ENCODE measurements around the gene CHRM1. TPM values are rescaled to one million over a fixed set of nuclear protein-coding genes. Genes with fewer than 3 reads are reported as not detected.

The CHRM1 gene
- total RNA-seq, 1 donor from 2014 or later: 0.10 TPM

- DNase-seq: no peak
Measured at GRCh38 chr11:62925745-62926679, 4.8 kb upstream of the CHRM1 start.

GRCh38 chr11:62925308-62925707 lies 4.1 kb upstream of the CHRM1 start:
- DNase-seq: no peak

DNA sequence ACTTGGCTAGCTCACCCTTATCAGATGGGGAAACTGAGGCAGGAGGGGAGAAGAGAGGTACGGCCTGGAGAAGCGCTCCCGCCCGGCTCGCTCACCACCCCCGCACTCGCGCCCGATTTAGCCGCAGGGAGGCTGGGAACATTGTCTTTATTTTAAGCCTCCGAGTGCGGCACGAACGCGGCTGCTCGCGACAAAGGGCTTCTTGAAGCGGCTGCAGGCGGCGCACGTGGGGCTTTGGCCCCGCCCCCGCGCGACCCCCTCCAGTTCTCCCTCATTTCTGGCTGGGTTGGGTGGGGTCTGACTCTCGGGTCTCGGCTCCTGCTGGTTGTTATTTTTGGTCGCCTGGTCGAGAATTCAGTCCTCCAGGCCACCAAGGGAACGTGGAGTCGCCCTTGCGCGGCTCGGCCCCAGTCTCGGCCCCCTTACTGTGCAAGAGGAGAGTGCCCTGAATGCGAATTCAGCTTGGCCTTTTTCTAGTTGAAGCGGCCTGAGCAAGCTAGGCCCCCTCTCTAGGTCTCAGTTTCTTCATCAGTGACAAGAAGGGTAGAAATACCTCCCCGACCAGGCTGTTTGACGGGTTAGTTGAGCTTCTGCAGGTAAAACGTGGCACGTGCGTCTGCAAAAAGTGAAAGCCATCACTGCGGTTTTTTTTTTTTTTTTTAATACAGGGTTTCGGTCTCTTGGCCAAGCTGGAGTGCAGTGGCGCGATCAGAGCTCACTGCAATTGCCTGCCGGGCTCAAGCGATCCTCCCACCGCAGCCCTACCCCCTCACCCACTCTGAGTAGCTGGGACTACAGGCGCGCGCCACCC lies 2.6 kb upstream of the CHRM1 start:
- DNase-seq: peak; percentile 66

GRCh38 chr11:62922653-62923431 lies 1.7 kb upstream of the CHRM1 start:
- no peak for DNase-seq

GRCh38 chr11:62922189-62922589 lies 1.0 kb upstream of the CHRM1 start:
- DNase-seq: no peak

DNA sequence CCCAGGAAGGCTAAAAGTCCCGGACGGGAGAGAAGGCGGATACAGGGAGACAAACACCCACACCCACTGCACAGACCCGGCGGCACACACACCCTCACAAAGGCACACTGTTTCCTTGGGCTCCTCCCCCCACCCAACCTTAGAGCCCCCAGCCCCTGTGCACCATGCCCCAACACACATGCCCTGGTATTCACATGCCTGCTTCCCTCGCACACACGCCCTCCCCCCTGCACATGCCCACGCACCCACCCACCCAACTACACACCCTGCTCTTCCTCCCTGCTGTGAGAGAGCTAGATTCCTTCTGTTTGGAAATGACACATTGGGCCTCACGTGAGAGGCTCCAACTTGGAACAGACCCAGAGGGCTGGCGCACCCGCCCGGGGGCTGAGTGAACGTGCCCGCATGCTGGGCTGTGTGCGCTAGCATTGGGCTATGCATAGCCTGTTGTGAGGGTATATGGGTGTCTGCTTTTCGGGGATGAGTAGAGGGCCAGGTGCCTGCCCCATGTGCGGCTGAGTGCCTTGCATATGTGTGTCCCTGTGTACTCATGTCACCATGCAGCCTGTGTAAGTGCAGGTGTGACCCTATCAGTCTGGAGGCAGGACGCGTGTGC lies 518 bp upstream of the CHRM1 start:
- DNase-seq: peak; percentile 67

- no peak for DNase-seq
Measured at GRCh38 chr11:62919898-62920640, 1.1 kb downstream of the CHRM1 start.

GRCh38 chr11:62919476-62919875 lies 1.7 kb downstream of the CHRM1 start:
- DNase-seq: no peak

- no peak for DNase-seq
Measured at GRCh38 chr11:62918531-62918930, 2.6 kb downstream of the CHRM1 start.

DNA sequence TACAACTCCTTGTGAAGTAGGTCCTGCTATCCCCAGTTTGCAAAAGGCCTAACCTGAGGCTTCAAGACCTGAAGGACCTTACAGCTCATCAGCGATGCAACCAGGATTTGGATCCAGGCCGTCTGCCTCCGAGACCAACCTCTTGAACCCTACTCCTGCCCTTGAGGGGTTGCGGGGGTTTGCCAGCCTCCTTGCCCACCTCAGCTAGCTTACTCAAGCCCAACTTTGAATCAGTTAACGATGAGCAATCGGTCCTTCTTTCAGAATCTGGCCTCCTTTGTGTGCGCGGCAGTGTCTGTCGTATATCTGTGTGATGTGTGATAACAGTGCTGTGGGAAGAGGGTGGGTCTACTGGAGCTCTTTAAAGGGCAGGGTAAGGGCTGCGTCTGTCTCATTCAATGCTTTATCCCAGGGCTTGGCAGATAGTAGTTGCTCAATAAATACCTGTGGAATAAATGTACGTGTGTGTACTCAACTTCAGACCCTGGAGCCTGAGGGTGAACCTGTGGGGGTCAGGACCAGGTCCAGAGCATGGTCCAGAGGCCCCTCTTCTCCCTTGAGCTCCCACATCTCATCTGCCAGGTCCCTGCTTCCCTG lies 3.2 kb downstream of the CHRM1 start:
- no peak for DNase-seq

- no peak for DNase-seq
Measured at GRCh38 chr11:62914416-62914815, 6.7 kb downstream of the CHRM1 start.

GRCh38 chr11:62912268-62912667 lies 8.9 kb downstream of the CHRM1 start:
- no peak for DNase-seq

DNA sequence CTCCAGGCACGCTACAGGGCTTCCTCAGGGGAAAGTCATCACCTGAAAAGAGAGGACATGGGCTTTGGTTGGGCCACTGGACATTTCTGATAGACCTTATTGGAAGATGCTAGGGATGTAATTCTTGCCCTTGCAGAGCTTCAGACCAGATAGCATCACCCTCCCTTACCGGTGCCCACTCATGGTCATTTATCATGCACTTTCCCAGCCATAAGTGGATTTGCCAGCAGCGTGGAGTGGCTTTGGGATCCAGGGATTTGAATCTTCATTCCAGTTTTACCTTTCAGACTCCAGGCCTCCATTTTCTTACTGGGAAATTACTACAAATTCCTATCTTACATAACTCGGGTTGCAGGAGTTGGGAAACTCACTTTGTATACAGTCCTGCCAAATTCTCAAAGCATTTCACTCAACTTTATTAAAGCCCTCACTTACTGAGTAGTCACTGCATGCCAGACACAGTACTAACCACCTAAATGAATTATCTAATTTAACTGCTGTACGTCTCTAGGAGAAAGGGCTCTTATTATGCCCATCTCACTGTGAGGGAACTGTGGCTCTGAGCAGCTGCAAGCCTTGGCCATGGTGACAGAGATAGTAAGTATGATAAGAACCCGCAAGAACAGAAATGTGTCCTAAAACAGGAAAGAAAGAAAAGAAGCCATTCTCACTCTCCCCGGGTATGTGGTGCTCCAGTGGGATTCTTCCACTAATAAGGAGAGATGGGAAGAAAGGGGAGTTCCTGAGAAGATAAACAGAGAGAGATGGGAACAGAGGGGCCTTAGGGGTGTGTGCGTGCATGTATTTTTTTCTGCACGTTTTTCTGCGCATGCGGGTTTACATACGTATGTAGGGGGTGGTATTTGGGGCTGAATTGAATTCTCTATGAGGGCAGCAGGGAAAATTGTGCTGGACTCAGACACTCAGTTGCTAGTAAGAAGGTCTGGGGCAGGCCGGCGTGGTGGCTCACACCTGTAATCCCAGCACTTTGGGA lies 9.7 kb downstream of the CHRM1 start:
- no peak for DNase-seq

DNA sequence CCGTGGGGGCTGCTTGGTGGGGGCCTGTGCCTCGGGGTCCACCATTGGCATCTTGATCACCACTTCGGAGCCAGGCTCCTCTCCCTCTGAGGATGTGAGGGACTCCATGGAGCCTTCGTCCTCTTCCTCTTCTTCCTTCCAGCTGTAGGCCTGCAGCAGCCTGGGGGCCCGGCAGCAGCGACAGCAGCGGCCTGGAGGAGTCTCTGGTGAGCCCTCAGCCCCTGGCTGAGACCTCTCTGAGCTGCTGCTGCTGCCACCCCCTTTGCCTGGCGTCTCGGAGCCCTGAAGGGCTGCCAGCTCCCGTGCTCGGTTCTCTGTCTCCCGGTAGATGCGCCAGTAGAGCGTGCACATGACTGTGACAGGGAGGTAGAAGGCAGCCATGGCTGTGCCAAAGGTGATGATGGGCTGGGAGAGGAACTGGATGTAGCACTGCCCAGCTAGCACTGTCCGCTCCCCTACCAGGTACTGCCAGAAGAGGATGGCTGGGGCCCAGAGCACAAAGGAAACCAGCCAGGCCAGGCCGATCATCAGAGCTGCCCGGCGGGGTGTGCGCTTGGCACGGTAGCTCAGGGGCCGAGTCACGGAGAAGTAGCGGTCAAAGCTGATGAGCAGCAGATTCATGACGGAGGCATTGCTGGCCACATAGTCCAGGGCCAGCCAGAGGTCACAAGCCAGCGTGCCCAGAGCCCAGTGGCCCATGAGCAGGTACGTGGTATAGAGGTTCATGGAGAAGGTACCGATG lies 10.9 kb downstream of the CHRM1 start:
- DNase-seq: no peak

DNA sequence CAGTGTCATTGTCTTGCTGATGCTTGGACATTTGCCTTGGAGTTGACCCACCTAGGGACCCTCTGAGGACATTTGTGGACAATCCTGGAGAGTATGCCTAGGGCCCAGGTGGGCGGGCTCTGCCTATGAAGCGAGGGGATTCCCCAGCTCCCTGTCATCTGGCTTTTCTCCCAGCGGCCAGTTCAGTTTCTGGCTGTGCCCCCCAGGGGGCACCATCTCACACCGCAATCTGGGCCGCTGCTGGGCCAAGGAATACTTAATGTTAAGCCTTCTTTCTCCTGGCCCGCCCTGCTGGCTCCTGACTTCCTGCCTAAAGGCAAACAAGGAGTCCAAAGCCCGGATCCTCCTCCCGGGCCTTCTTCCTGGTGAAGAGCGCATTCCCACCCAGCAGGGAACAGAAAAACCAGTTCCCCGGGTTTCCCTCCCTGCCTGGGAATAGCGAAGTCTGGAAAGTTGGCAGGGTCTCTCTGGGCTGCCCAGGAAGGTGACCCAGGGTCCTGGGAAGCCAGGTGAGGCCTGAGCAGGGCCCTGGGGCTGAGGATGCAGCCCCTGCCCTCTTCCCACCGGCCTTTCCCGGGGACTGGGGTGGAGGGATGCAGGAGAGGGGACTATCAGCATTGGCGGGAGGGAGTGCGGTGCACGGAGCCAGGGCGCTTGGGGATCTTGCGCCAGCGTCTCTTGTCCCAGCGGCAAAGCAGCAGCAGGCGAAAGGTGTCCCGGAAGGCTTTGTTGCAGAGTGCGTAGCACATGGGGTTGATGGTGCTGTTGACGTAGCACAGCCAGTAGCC lies 11.9 kb downstream of the CHRM1 start:
- peak; percentile 89 for DNase-seq

DNA sequence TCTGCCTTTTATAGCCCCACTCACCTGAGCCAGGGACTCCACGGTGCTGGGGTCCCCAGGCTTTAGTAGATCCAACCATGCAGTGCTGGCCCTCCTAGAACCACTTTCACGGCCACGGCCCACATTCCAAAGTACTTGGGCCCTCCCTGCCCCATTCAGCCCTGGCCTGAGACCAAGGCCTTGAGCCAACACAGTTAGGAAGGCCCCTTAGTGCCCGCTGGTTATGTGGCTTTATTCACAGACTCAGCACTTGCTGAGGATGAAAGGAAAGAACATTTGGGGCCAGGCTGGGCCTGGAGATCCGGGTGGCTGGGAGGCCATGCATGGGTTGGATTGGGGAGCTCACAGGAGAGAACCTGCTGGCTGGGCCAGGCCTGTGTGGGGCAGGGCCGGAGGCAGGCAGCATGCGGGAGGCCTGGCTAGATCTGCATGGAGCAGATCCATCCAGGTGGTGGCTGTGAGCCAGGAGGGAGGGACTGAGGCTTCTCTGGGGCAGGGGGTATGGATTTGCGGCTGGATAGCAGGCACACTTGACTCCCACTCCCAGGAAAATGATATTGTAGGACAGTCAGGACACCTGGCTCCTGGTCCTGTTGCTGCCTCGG lies 12.6 kb downstream of the CHRM1 start:
- no peak for DNase-seq

GRCh38 chr11:62905927-62906531 lies 15.1 kb downstream of the CHRM1 start:
- DNase-seq: peak; percentile 95

Data from tongue (tissue), 2 donors.